Ishikawa (cell line): ENCODE data around the gene MYOF.
A peak's percentile ranks its signal among the peaks of the same experiment; 100 is the strongest.

ENCODE experiments used
- CEBPB ChIP-seq: IDR thresholded peaks from 2 replicates; pipeline ENCODE4 v1.6.1; 2012
- EP300 ChIP-seq: IDR thresholded peaks from 2 replicates; pipeline ENCODE4 v1.6.1; 2012; ENCODE audit warnings: borderline replicate concordance
- MAX ChIP-seq: IDR thresholded peaks from 2 replicates; pipeline ENCODE4 v1.6.1; 2012
- TAF1 ChIP-seq: IDR thresholded peaks from 2 replicates; pipeline ENCODE4 v1.6.1; 2012; ENCODE audit warnings: low read depth, mild to moderate bottlenecking
- TEAD4 ChIP-seq: IDR thresholded peaks from 2 replicates; pipeline ENCODE4 v1.6.1; 2012

GRCh38 chr10:93458821-93459257 is 23.3 kb downstream of the MYOF start:
- TF ChIP-seq MAX, result peak; percentile 90
- TF ChIP-seq EP300, result peak; percentile 97
- peak; percentile 99 for TF ChIP-seq TEAD4
- no peak for TF ChIP-seq TAF1
- TF ChIP-seq CEBPB, result peak; percentile 44; the same call in 1 of the 2 replicates
